CD14-positive monocyte (primary cell): ENCODE data around the gene TMEM45B. TPM values are rescaled to one million over a fixed set of nuclear protein-coding genes. Genes with fewer than 3 reads are reported as not detected.

ENCODE experiments used
- DNase-seq, 3 donors: peaks; one replicate each; pipeline ENCODE4 v3.0.0-alpha.2; 2011 to 2022
- H2AFZ ChIP-seq: 2 replicates; pipeline ENCODE4 v1.6.0; 2012; ENCODE audit warnings: mild to moderate bottlenecking, low read depth, low read length, inconsistent platforms; ENCODE audit not compliant: insufficient read depth, poor library complexity, severe bottlenecking
- H3K27ac ChIP-seq, 2 donors: 1 replicate in 1 of 2; 2 replicates in 1 of 2; pipeline ENCODE4 v1.5.1; 2012 to 2013; ENCODE audit warnings: low read length in 2 of 2, control low read depth in 1 of 2, inconsistent platforms in 1 of 2, low read depth in 1 of 2, mild to moderate bottlenecking in 1 of 2
- H3K27me3 ChIP-seq, 2 donors: one replicate each; pipeline versions ENCODE4 v1.6.0 to v1.6.1; 2011 to 2013; ENCODE audit warnings: low read length in 2 of 2; ENCODE audit not compliant: control insufficient read depth in 2 of 2, insufficient read depth in 2 of 2
- H3K36me3 ChIP-seq, 2 donors: replicated peaks in 1 of 2; 1 replicate in 1 of 2; 2 replicates in 1 of 2; pipeline versions ENCODE4 v1.5.1 to v1.6.1; 2012 to 2013; ENCODE audit warnings: low read length in 2 of 2, control low read depth in 1 of 2, inconsistent platforms in 1 of 2, mild to moderate bottlenecking in 1 of 2; ENCODE audit not compliant: insufficient read depth in 2 of 2, control insufficient read depth in 1 of 2
- H3K4me1 ChIP-seq, 2 donors: 1 replicate in 1 of 2; 2 replicates in 1 of 2; pipeline versions ENCODE4 v1.5.1 to v1.6.1; 2012 to 2013; ENCODE audit warnings: low read length in 2 of 2, control low read depth in 1 of 2, inconsistent platforms in 1 of 2, mild to moderate bottlenecking in 1 of 2, moderate library complexity in 1 of 2; ENCODE audit not compliant: insufficient read depth in 2 of 2, control insufficient read depth in 1 of 2
- H3K4me2 ChIP-seq: replicated peaks from 2 replicates; pipeline ENCODE3; 2012; ENCODE audit warnings: low read length, moderate library complexity, mild to moderate bottlenecking; ENCODE audit not compliant: poor library complexity, severe bottlenecking; ENCODE audit errors: extremely low read depth
- H3K4me3 ChIP-seq, 3 experiments: fragments of 200-600 bp in 1 of 3; sonication (generic) in 1 of 3; replicated peaks in 1 of 3; 1 replicate in 2 of 3; 2 replicates in 1 of 3; pipeline ENCODE4 v1.5.1; 2011 to 2013; ENCODE audit warnings: low read length in 3 of 3, mild to moderate bottlenecking in 3 of 3, control low read depth in 2 of 3, low read depth in 2 of 3, inconsistent platforms in 1 of 3, moderate library complexity in 1 of 3
- H3K79me2 ChIP-seq: 2 replicates; pipeline ENCODE4 v1.6.0; 2012; ENCODE audit warnings: mild to moderate bottlenecking, control low read depth, inconsistent platforms, low read length, moderate library complexity; ENCODE audit not compliant: insufficient read depth
- H3K9ac ChIP-seq: 2 replicates; pipeline ENCODE4 v1.6.0; 2017; ENCODE audit warnings: low read length, mild to moderate bottlenecking; ENCODE audit not compliant: insufficient read depth, poor library complexity, severe bottlenecking
- H3K9me3 ChIP-seq, 2 donors: replicated peaks in 1 of 2; 1 replicate in 1 of 2; 2 replicates in 1 of 2; pipeline versions ENCODE4 v1.5.1 to v1.6.1; 2012 to 2013; ENCODE audit warnings: low read length in 2 of 2, control low read depth in 1 of 2; ENCODE audit not compliant: control insufficient read depth in 1 of 2, insufficient read depth in 1 of 2
- H4K20me1 ChIP-seq: 2 replicates; pipeline ENCODE4 v1.6.0; 2012; ENCODE audit warnings: mild to moderate bottlenecking, low read length, control low read depth, moderate library complexity; ENCODE audit not compliant: insufficient read depth
- H3K27ac Mint-ChIP-seq, 7 donors: one replicate each; pipeline ENCODE4 v1.8.0; 2020; ENCODE audit warnings: mild to moderate bottlenecking in 7 of 7, mixed read lengths in 7 of 7, moderate library complexity in 6 of 7, inconsistent platforms in 2 of 7
- H3K27me3 Mint-ChIP-seq, 3 donors: one replicate each; pipeline ENCODE4 v1.8.0; 2021 to 2022; ENCODE audit warnings: low read depth in 3 of 3, mild to moderate bottlenecking in 3 of 3, mixed read lengths in 3 of 3, moderate library complexity in 3 of 3, inconsistent platforms in 1 of 3
- H3K36me3 Mint-ChIP-seq, 2 donors: one replicate each; pipeline ENCODE4 v1.8.0; 2020; ENCODE audit warnings: mixed read lengths in 2 of 2, inconsistent platforms in 1 of 2, mild to moderate bottlenecking in 1 of 2
- H3K4me1 Mint-ChIP-seq: one replicate; pipeline ENCODE4 v1.8.0; 2020; ENCODE audit warnings: mild to moderate bottlenecking, mixed read lengths
- H3K4me3 Mint-ChIP-seq, 2 donors: one replicate each; pipeline ENCODE4 v1.8.0; 2020; ENCODE audit warnings: mild to moderate bottlenecking in 2 of 2, mixed read lengths in 2 of 2, moderate library complexity in 1 of 2
- H3K9me3 Mint-ChIP-seq, 7 donors: one replicate each; pipeline ENCODE4 v1.8.0; 2020 to 2022; ENCODE audit warnings: mixed read lengths in 7 of 7, mild to moderate bottlenecking in 6 of 7, moderate library complexity in 6 of 7, inconsistent platforms in 2 of 7
- CTCF ChIP-seq: fragments of 200-600 bp; IDR thresholded peaks from one replicate; pipeline ENCODE4 v1.8.0; 2022; ENCODE audit warnings: antibody characterized with exemption, mild to moderate bottlenecking
- WGBS: methylation state at CpG from one replicate; pipeline ENCODE4 v1.1.5; 2013; ENCODE audit warnings: missing lambda C conversion rate; ENCODE audit not compliant: insufficient coverage; 5-methylcytosine and 5-hydroxymethylcytosine counted together
- intact Hi-C, 2 donors: fragments of 100-400 bp; cut with micrococcal nuclease; formaldehyde crosslinking; loops; one replicate each; pipeline versions ENCODE4 v1.15.0 to v1.15.1; 2023
- polyA plus RNA-seq, 3 donors: library from polyadenylated mRNA; depleted of rRNA in 1 of 3; unstranded in 2 of 3; stranded (reverse) in 1 of 3; fragments of 300-500 nt in 2 of 3; fragments of >200 nt in 1 of 3; fragmentation: Illumina TruSeq in 2 of 3; gene quantifications; 1 replicate in 2 of 3; 2 replicates in 1 of 3; pipeline ENCODE4 v1.2.3, GENCODE V29; 2012 to 2021

The TMEM45B gene
- polyA plus RNA-seq, 3 donors: 0.24 to 1.7 (median 0.56) TPM

GRCh38 chr11:129861702-129862522 lies 46.3 kb downstream of the TMEM45B start:
- WGBS: 100% methylated on average over 4 of the region's 16 CpGs
- Mint-ChIP-seq H3K9me3 (peaks cover 0 to 7% (median 0%) of the 10 kb centered on the region in 7 donors), H3K4me1 (peaks cover 2% of the 10 kb centered on the region), H3K4me3 (no peak overlapping the region), H3K36me3 (peaks cover 61 to 76% of the 10 kb centered on the region in 2 donors), H3K27me3 (no peaks in the 10 kb centered on the region), H3K27ac (peak overlapping the region in 4 of 7 donors; percentile 1 to 80 (median 42))
- H3K4me2 ChIP-seq: no peak overlapping the region
- no peak overlapping the region for H3K4me3 ChIP-seq
- no peaks in the 10 kb centered on the region for H4K20me1 ChIP-seq
- H3K27ac ChIP-seq: no peak overlapping the region
- H3K79me2 ChIP-seq: no peaks in the 10 kb centered on the region
- H3K9ac ChIP-seq: no peak overlapping the region
- H3K9me3 ChIP-seq: no peaks in the 10 kb centered on the region
- H3K36me3 ChIP-seq: peaks cover 46 to 81% of the 10 kb centered on the region in 2 donors
- no peak overlapping the region for H2AFZ ChIP-seq
- H3K27me3 ChIP-seq: no peaks in the 10 kb centered on the region
- H3K4me1 ChIP-seq: no peaks in the 10 kb centered on the region
- intact Hi-C loops: no loop called here
- no peak for TF ChIP-seq CTCF
- DNase-seq: no peak

GRCh38 chr11:129864811-129865210 lies 49.2 kb downstream of the TMEM45B start:
- Mint-ChIP-seq H3K36me3 (peaks cover 81 to 99% of the 10 kb centered on the region in 2 donors), H3K4me3 (no peak overlapping the region), H3K27me3 (no peaks in the 10 kb centered on the region), H3K27ac (peak overlapping the region in 1 of 7 donors; percentile 44), H3K9me3 (peaks cover 0 to 7% (median 0%) of the 10 kb centered on the region in 7 donors), H3K4me1 (peaks cover 3% of the 10 kb centered on the region)
- H3K4me2 ChIP-seq: no peak overlapping the region
- no peaks in the 10 kb centered on the region for H4K20me1 ChIP-seq
- no peaks in the 10 kb centered on the region for H3K27me3 ChIP-seq
- H3K4me1 ChIP-seq: no peaks in the 10 kb centered on the region
- no peaks in the 10 kb centered on the region for H3K9me3 ChIP-seq
- no peak overlapping the region for H2AFZ ChIP-seq
- no peak for TF ChIP-seq CTCF
- DNase-seq: no peak
- 98% methylated on average over 5 of the region's 5 CpGs for WGBS
- no peaks in the 10 kb centered on the region for H3K79me2 ChIP-seq
- intact Hi-C loops: loop anchor here in 1 of 2 donors (5.0 kb wide), 1 partner anchor 527 kb away; no protein-coding TSS in a partner anchor
- no peak overlapping the region for H3K27ac ChIP-seq
- H3K4me3 ChIP-seq: no peak overlapping the region
- H3K36me3 ChIP-seq: peaks cover 58 to 99% of the 10 kb centered on the region in 2 donors
- H3K9ac ChIP-seq: no peak overlapping the region
